HG02678 (cell line): ENCODE measurements around the gene MED16.
"Not testable (repeated sequence)": the region's sequence is repeated elsewhere in the genome, so short reads cannot be mapped to it uniquely, and the experiment has no call there.

ENCODE experiments used
- ATAC-seq: cut with Tn5 transposase; IDR thresholded peaks from one replicate; pipeline ENCODE4 v1.9.1; 2021; ENCODE audit warnings: mild to moderate bottlenecking, moderate library complexity; ENCODE audit not compliant: unreplicated experiment

MED16 gene

GRCh38 chr19:831407-832369 lies 61.3 kb downstream of the MED16 start:
- ATAC-seq = no peak

GRCh38 chr19:829129-829758 lies 63.7 kb downstream of the MED16 start:
- ATAC-seq = no peak

- ATAC-seq = no peak
Measured at GRCh38 chr19:827710-828321, 65.2 kb downstream of the MED16 start, which contains the start of gene AZU1. AZU1 (plus strand) TSS chr19:827837; CDS start chr19:827847, 10 bp downstream.

GRCh38 chr19:827314-827709 lies 65.7 kb downstream of the MED16 start:
- no peak for ATAC-seq

- ATAC-seq = no peak
Measured at GRCh38 chr19:825897-826644, 66.9 kb downstream of the MED16 start.

- no peak for ATAC-seq
Measured at GRCh38 chr19:824885-825284, 68.1 kb downstream of the MED16 start.

GRCh38 chr19:823565-824121 lies 69.3 kb downstream of the MED16 start:
- ATAC-seq = no peak

- ATAC-seq = no peak
Measured at GRCh38 chr19:821825-822503, 71.0 kb downstream of the MED16 start, which contains the start of gene PLPPR3. PLPPR3 (minus strand) TSS chr19:821955; CDS start chr19:821559, 396 bp downstream.

GRCh38 chr19:821231-821824 lies 71.7 kb downstream of the MED16 start:
- ATAC-seq = no peak

- not testable (repeated sequence) for ATAC-seq
Measured at GRCh38 chr19:820212-820611, 72.8 kb downstream of the MED16 start.
